Measurements from ENCODE around the gene RPS6KA2. TPM values are rescaled to one million over a fixed set of nuclear protein-coding genes. Genes with fewer than 3 reads are reported as not detected.

RPS6KA2 gene
- total and polyA plus RNA-seq, 2 experiments from 2014 or later, result 45.1 to 49.0 TPM

GRCh38 chr6:166642646-166643045, 15.6 kb upstream of the RPS6KA2 start:
- WGBS, 2 experiments (ENCODE audit: low coverage in 1 of 2, low lambda C conversion rate in 2 of 2, missing lambda C conversion rate in 2 of 2), result 69 to 80% methylated on average over 3 of the region's 3 CpGs

GRCh38 chr6:166640342-166641043, 13.4 kb upstream of the RPS6KA2 start:
- Histone ChIP-seq H3K36me3 (ENCODE audit: low read depth) (no peaks in the 10 kb centered on the region), H3K9ac (no peak overlapping the region), H3K79me2 (ENCODE audit: insufficient read depth) (no peaks in the 10 kb centered on the region), H3K9me3 (ENCODE audit: low read depth) (no peaks in the 10 kb centered on the region), H3K27me3 (replicated peaks; ENCODE audit: insufficient read depth) (peaks cover 31% of the 10 kb centered on the region), H3K4me3 (0 out of 2 replicates have a peak overlapping the region, but pooled peaks have one; percentile 19), H3K9me2 (ENCODE audit: insufficient read depth) (no peaks in the 10 kb centered on the region), H3K4me2 (ENCODE audit: unreplicated experiment) (peak overlapping the region; percentile 61), H3K4me1 (ENCODE audit: insufficient read depth) (peaks cover 9% of the 10 kb centered on the region), H3F3A (ENCODE audit: insufficient read depth) (0 out of 2 replicates have a peak, but pooled peaks cover 8% of the 10 kb centered on the region), H2AFZ (0 out of 2 replicates have a peak overlapping the region, but pooled peaks have one; percentile 11), H4K20me1 (ENCODE audit: insufficient read depth) (no peaks in the 10 kb centered on the region), H3K27ac (no peak overlapping the region)
- no peak for DNase-seq
- in situ Hi-C loops (cut with MboI), result no loop called here
- 37 to 38% methylated on average over 19 of the region's 19 CpGs for WGBS, 2 experiments (ENCODE audit: low coverage in 1 of 2, low lambda C conversion rate in 2 of 2, missing lambda C conversion rate in 2 of 2)
- TF ChIP-seq EZH2phosphoT487 (IDR thresholded peaks at IDR 0.05; ENCODE audit: insufficient read depth, low read depth) (no peak), EZH2 (IDR thresholded peaks at IDR 0.05; ENCODE audit: insufficient read depth, poor library complexity, severe bottlenecking) (no peak)

More at GRCh38 chr6:166642646-166643045, 15.6 kb upstream of the RPS6KA2 start:
- Histone ChIP-seq H3K36me3 (ENCODE audit: low read depth) (no peaks in the 10 kb centered on the region), H3K4me2 (ENCODE audit: unreplicated experiment) (no peak overlapping the region), H3K9ac (no peak overlapping the region), H4K20me1 (ENCODE audit: insufficient read depth) (no peaks in the 10 kb centered on the region), H3K4me1 (ENCODE audit: insufficient read depth) (no peaks in the 10 kb centered on the region), H3K79me2 (ENCODE audit: insufficient read depth) (no peaks in the 10 kb centered on the region), H3K9me2 (ENCODE audit: insufficient read depth) (no peaks in the 10 kb centered on the region), H3K4me3 (no peak overlapping the region), H3K9me3 (ENCODE audit: low read depth) (no peaks in the 10 kb centered on the region), H3K27me3 (replicated peaks; ENCODE audit: insufficient read depth) (peaks cover 37% of the 10 kb centered on the region), H3K27ac (no peak overlapping the region), H3F3A (ENCODE audit: insufficient read depth) (no peaks in the 10 kb centered on the region), H2AFZ (no peak overlapping the region)
- TF ChIP-seq EZH2phosphoT487 (IDR thresholded peaks at IDR 0.05; ENCODE audit: insufficient read depth, low read depth), result no peak
- TF ChIP-seq EZH2 (IDR thresholded peaks at IDR 0.05; ENCODE audit: insufficient read depth, poor library complexity, severe bottlenecking), result no peak
- DNase-seq, result no peak
- in situ Hi-C loops (cut with MboI), result no loop called here

DNA sequence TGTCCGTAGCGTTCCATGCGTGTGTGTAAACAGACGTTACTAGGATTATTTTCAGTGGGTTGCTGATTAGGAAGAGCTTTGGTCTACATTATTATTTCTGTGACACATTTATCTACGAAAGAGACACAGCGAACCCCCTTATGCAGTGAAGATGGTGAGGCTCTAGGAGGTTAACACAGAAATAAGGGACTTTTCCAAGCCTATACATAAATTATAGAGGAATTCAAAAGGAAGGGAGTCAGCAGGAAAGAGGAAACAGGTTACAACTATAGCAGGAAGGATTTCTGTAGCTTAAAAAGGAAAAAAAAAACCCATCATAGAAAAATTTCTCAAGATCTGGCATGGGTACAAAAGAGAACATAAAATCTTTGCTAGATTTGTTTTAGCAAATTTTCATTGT, 12.9 kb upstream of the RPS6KA2 start:
- Histone ChIP-seq H3K9me3 (ENCODE audit: low read depth) (no peaks in the 10 kb centered on the region), H3K36me3 (ENCODE audit: low read depth) (no peaks in the 10 kb centered on the region), H2AFZ (no peak overlapping the region), H3K9ac (no peak overlapping the region), H3K4me2 (ENCODE audit: unreplicated experiment) (peak overlapping the region; percentile 61), H3F3A (ENCODE audit: insufficient read depth) (0 out of 2 replicates have a peak, but pooled peaks cover 8% of the 10 kb centered on the region), H4K20me1 (ENCODE audit: insufficient read depth) (no peaks in the 10 kb centered on the region), H3K4me1 (ENCODE audit: insufficient read depth) (peaks cover 9% of the 10 kb centered on the region), H3K27me3 (replicated peaks; ENCODE audit: insufficient read depth) (peaks cover 29% of the 10 kb centered on the region), H3K4me3 (0 out of 2 replicates have a peak overlapping the region, but pooled peaks have one; percentile 19), H3K27ac (no peak overlapping the region), H3K9me2 (ENCODE audit: insufficient read depth) (no peaks in the 10 kb centered on the region), H3K79me2 (ENCODE audit: insufficient read depth) (no peaks in the 10 kb centered on the region)
- in situ Hi-C loops (cut with MboI), result no loop called here
- WGBS, 2 experiments (ENCODE audit: low coverage in 1 of 2, low lambda C conversion rate in 2 of 2, missing lambda C conversion rate in 2 of 2), result 89 to 94% methylated on average over 6 of the region's 6 CpGs
- no peak for DNase-seq
- TF ChIP-seq EZH2 (IDR thresholded peaks at IDR 0.05; ENCODE audit: insufficient read depth, poor library complexity, severe bottlenecking), result no peak
- TF ChIP-seq EZH2phosphoT487 (IDR thresholded peaks at IDR 0.05; ENCODE audit: insufficient read depth, low read depth), result no peak

DNA sequence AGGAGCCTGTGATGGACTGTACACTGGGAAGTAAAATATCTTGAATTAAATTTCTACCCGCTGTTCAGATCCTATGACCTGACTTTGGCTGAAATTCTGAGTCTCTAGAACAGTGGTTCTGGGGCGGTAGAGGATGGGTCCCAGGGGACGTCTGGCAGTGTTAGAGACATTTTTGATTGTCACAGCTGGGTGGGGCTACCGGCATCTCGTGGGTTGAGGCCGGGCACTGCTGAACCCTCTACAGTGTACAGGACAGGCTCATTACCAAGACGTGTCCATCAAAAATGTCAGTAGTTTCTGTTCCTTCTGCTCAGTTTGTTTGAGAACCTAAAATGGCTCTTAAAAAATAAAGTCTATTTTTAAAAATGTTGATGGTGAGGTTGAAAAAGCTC, 11.5 kb upstream of the RPS6KA2 start:
- no peak overlapping the region for H3K4me2 ChIP-seq (ENCODE audit: unreplicated experiment)
- no peak for DNase-seq
- TF ChIP-seq EZH2 (IDR thresholded peaks at IDR 0.05; ENCODE audit: insufficient read depth, poor library complexity, severe bottlenecking) (no peak), EZH2phosphoT487 (IDR thresholded peaks at IDR 0.05; ENCODE audit: insufficient read depth, low read depth) (no peak)
- H4K20me1 ChIP-seq (ENCODE audit: insufficient read depth), result no peaks in the 10 kb centered on the region
- 73 to 75% methylated on average over 7 of the region's 7 CpGs for WGBS, 2 experiments (ENCODE audit: low coverage in 1 of 2, low lambda C conversion rate in 2 of 2, missing lambda C conversion rate in 2 of 2)
- H3K4me3 ChIP-seq, result no peak overlapping the region
- H3K27ac ChIP-seq, result no peak overlapping the region
- H3K4me1 ChIP-seq (ENCODE audit: insufficient read depth), result peaks cover 9% of the 10 kb centered on the region
- H3F3A ChIP-seq (ENCODE audit: insufficient read depth), result 0 out of 2 replicates have a peak, but pooled peaks cover 8% of the 10 kb centered on the region
- H2AFZ ChIP-seq, result no peak overlapping the region
- H3K27me3 ChIP-seq (replicated peaks; ENCODE audit: insufficient read depth), result peaks cover 19% of the 10 kb centered on the region
- no peaks in the 10 kb centered on the region for H3K9me3 ChIP-seq (ENCODE audit: low read depth)
- no peaks in the 10 kb centered on the region for H3K36me3 ChIP-seq (ENCODE audit: low read depth)
- in situ Hi-C loops (cut with MboI), result no loop called here
- no peaks in the 10 kb centered on the region for H3K9me2 ChIP-seq (ENCODE audit: insufficient read depth)
- no peaks in the 10 kb centered on the region for H3K79me2 ChIP-seq (ENCODE audit: insufficient read depth)
- H3K9ac ChIP-seq, result no peak overlapping the region

All from GM23248 (cell line).